Measurements from ENCODE around the gene GMDS. TPM values are rescaled to one million over a fixed set of nuclear protein-coding genes. Genes with fewer than 3 reads are reported as not detected.

Gene GMDS
- total RNA-seq, 1 experiment from 2014 or later, result 23.2 TPM

- no peak for DNase-seq (ENCODE audit: low read depth)
Observed at GRCh38 chr6:2099870-2100269, 145.5 kb downstream of the GMDS start.

GRCh38 chr6:2097464-2097863, 147.9 kb downstream of the GMDS start:
- DNase-seq (ENCODE audit: low read depth), result no peak

GRCh38 chr6:2094642-2095041, 150.8 kb downstream of the GMDS start:
- no peak for DNase-seq (ENCODE audit: low read depth)

GRCh38 chr6:2086326-2086965, 159.0 kb downstream of the GMDS start:
- DNase-seq (ENCODE audit: low read depth), result no peak

GRCh38 chr6:2085657-2086056, 159.7 kb downstream of the GMDS start:
- no peak for DNase-seq (ENCODE audit: low read depth)

- no peak for DNase-seq (ENCODE audit: low read depth)
Observed at GRCh38 chr6:2081155-2082138, 164.0 kb downstream of the GMDS start.

GRCh38 chr6:2078888-2079287, 166.5 kb downstream of the GMDS start:
- DNase-seq (ENCODE audit: low read depth), result no peak

GRCh38 chr6:2077826-2078225, 167.6 kb downstream of the GMDS start:
- DNase-seq (ENCODE audit: low read depth), result no peak

- no peak for DNase-seq (ENCODE audit: low read depth)
Observed at GRCh38 chr6:2073476-2073875, 171.9 kb downstream of the GMDS start.

- DNase-seq (ENCODE audit: low read depth), result no peak
Observed at GRCh38 chr6:2072453-2072852, 173.0 kb downstream of the GMDS start.

- no peak for DNase-seq (ENCODE audit: low read depth)
Observed at GRCh38 chr6:2063547-2063946, 181.9 kb downstream of the GMDS start.

- DNase-seq (ENCODE audit: low read depth), result peak; percentile 15
Observed at GRCh38 chr6:2061880-2062279, 183.5 kb downstream of the GMDS start.

- no peak for DNase-seq (ENCODE audit: low read depth)
Observed at GRCh38 chr6:2055911-2056310, 189.5 kb downstream of the GMDS start.

- no peak for DNase-seq (ENCODE audit: low read depth)
Observed at GRCh38 chr6:2055143-2055542, 190.3 kb downstream of the GMDS start.

- no peak for DNase-seq (ENCODE audit: low read depth)
Observed at GRCh38 chr6:2054516-2055067, 190.8 kb downstream of the GMDS start.

GRCh38 chr6:2053691-2054090, 191.7 kb downstream of the GMDS start:
- no peak for DNase-seq (ENCODE audit: low read depth)

GRCh38 chr6:2047855-2048254, 197.6 kb downstream of the GMDS start:
- DNase-seq (ENCODE audit: low read depth), result no peak

GRCh38 chr6:2044192-2044591, 201.2 kb downstream of the GMDS start:
- DNase-seq (ENCODE audit: low read depth), result no peak

- no peak for DNase-seq (ENCODE audit: low read depth)
Observed at GRCh38 chr6:2042956-2043648, 202.3 kb downstream of the GMDS start.

- no peak for DNase-seq (ENCODE audit: low read depth)
Observed at GRCh38 chr6:2038092-2038491, 207.3 kb downstream of the GMDS start.

- DNase-seq (ENCODE audit: low read depth), result peak; percentile 15
Observed at GRCh38 chr6:2037237-2037926, 208.0 kb downstream of the GMDS start.

GRCh38 chr6:2036710-2037023, 208.7 kb downstream of the GMDS start:
- no peak for DNase-seq (ENCODE audit: low read depth)

All from M059J (cell line).